Tibial artery (tissue), 4 donors: ENCODE measurements around the gene ENTPD2.

Experiments
- DNase-seq, 2 donors: peaks; one replicate each; pipeline ENCODE4 v3.0.0-alpha.2; 2019
- H3K27ac ChIP-seq, 2 donors: fragments of 200-600 bp; sonication (generic) in 1 of 2; 1 replicate in 1 of 2; 2 replicates in 1 of 2; pipeline ENCODE4 v1.5.1; 2018 to 2019; ENCODE audit warnings: mild to moderate bottlenecking in 1 of 2
- H3K27me3 ChIP-seq, 2 donors: fragments of 200-600 bp; sonication (generic) in 1 of 2; one replicate each; pipeline versions ENCODE4 v1.5.1 to v1.6.0; 2016 to 2019
- H3K36me3 ChIP-seq, 3 donors: fragments of 200-600 bp; sonication (generic) in 2 of 3; one replicate each; pipeline ENCODE4 v1.5.1; 2016 to 2019; ENCODE audit warnings: mild to moderate bottlenecking in 2 of 3
- H3K4me1 ChIP-seq, 4 donors: fragments of 200-600 bp; sonication (generic) in 2 of 4; 1 replicate in 3 of 4; 2 replicates in 1 of 4; pipeline ENCODE4 v1.5.1; 2016 to 2019
- H3K4me3 ChIP-seq, 2 donors: fragments of 200-600 bp; sonication (generic) in 1 of 2; 1 replicate in 1 of 2; 2 replicates in 1 of 2; pipeline ENCODE4 v1.5.1; 2018 to 2019; ENCODE audit warnings: mild to moderate bottlenecking in 2 of 2
- H3K9me3 ChIP-seq, 3 donors: fragments of 200-600 bp; sonication (generic) in 1 of 3; one replicate each; pipeline ENCODE4 v1.5.1; 2016 to 2019
- intact Hi-C: fragments of 100-400 bp; cut with DNase I; formaldehyde crosslinking; loops from one replicate; pipeline ENCODE4 v1.15.0; 2023; ENCODE audit warnings: low total_unique reads
- TF ChIP-seq, protein P1 (sequence below), 2 experiments: fragments of 200-600 bp in 1 of 2; fragments of 450-650 bp in 1 of 2; IDR thresholded peaks; one replicate each; pipeline ENCODE4 v1.5.1; 2017 to 2019; ENCODE audit warnings: antibody characterized with exemption in 2 of 2, mild to moderate bottlenecking in 1 of 2, moderate library complexity in 1 of 2

The ENTPD2 gene

DNA sequence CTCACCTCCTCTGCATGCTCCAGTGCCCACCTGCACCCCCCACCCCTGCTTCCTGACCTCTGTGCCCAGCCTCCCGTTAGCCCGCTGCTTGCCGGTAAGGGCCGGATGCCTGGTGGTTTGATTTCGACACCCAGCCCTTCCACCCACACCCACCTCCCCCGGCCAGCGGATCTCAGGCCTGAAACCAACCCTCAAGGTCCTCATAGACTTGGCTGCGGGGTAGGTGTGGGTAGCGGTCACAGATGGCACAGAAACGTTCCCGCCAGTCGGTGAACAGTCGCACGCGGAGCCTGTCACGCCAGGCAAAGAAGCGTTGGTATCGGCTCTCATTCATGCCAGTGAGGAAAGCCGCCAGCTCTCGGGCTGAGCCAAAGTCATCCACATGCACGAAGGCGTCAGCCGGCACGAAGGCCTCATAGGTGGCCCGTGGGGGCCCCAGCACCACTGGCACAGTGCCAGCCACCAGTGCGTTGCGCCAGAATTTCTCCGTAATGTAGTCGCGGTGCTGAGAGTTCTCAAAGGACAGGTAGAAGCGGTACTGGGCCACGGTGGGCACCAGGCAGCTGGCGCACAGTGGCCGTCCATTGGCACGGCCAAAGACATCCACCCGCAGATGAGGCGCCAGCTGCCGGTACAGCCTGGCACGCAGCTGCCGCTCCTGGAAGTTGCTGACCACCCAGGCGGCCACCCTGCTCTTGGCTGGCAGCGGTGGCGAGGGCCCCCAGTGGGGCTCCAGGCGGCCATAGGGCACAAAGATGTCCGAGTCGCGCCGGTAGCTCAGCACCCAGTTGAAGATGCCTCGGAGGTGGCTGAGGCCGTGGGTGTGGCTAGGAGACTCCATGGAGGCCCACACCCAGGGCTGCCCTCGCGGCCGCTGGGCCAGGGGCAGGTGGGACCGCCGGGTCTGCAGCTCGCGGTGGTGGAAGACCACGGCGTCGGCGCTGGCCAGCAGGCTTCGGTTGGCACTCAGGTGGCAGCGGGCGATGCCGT lies 23.0 kb downstream of the ENTPD2 start:
- Histone ChIP-seq H3K27me3 (peaks cover 0 to 13% of the 10 kb centered on the region in 2 donors), H3K36me3 (no peaks in the 10 kb centered on the region), H3K27ac (no peak overlapping the region), H3K9me3 (no peaks in the 10 kb centered on the region), H3K4me3 (no peak overlapping the region), H3K4me1 (peaks cover 0 to 48% (median 34%) of the 10 kb centered on the region in 4 donors)
- TF ChIP-seq, protein P1, sequence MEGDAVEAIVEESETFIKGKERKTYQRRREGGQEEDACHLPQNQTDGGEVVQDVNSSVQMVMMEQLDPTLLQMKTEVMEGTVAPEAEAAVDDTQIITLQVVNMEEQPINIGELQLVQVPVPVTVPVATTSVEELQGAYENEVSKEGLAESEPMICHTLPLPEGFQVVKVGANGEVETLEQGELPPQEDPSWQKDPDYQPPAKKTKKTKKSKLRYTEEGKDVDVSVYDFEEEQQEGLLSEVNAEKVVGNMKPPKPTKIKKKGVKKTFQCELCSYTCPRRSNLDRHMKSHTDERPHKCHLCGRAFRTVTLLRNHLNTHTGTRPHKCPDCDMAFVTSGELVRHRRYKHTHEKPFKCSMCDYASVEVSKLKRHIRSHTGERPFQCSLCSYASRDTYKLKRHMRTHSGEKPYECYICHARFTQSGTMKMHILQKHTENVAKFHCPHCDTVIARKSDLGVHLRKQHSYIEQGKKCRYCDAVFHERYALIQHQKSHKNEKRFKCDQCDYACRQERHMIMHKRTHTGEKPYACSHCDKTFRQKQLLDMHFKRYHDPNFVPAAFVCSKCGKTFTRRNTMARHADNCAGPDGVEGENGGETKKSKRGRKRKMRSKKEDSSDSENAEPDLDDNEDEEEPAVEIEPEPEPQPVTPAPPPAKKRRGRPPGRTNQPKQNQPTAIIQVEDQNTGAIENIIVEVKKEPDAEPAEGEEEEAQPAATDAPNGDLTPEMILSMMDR (IDR thresholded peaks at IDR 0.05): no peak
- no peak for DNase-seq
- intact Hi-C loops: no loop called here

DNA sequence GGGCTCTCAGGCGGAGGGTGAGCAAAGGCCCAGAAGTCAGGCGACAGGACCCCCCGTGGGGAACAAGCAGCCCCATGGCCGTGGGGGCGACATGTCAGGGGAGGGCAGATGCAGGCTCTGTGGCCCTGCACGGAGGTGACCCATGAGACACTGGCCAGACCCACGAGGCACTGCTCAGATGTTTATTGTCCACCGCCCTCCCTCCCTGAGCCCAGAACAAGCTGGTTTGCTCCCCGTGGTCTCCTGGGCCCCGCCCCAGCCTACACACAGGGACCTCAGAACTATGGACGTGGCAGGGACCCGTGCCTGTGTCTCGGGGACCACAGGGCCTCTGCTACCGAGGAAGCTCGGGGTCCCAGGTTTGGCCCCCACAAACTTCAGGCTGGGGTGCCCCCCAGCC lies 23.9 kb downstream of the ENTPD2 start:
- no peak overlapping the region for H3K27ac ChIP-seq
- TF ChIP-seq, protein P1 (IDR thresholded peaks at IDR 0.05): no peak
- no peaks in the 10 kb centered on the region for H3K36me3 ChIP-seq
- H3K9me3 ChIP-seq: no peaks in the 10 kb centered on the region
- intact Hi-C loops: no loop called here
- H3K4me1 ChIP-seq: peaks cover 0 to 45% (median 31%) of the 10 kb centered on the region in 4 donors
- peaks cover 0 to 8% of the 10 kb centered on the region in 2 donors for H3K27me3 ChIP-seq
- H3K4me3 ChIP-seq: no peak overlapping the region
- no peak for DNase-seq

DNA sequence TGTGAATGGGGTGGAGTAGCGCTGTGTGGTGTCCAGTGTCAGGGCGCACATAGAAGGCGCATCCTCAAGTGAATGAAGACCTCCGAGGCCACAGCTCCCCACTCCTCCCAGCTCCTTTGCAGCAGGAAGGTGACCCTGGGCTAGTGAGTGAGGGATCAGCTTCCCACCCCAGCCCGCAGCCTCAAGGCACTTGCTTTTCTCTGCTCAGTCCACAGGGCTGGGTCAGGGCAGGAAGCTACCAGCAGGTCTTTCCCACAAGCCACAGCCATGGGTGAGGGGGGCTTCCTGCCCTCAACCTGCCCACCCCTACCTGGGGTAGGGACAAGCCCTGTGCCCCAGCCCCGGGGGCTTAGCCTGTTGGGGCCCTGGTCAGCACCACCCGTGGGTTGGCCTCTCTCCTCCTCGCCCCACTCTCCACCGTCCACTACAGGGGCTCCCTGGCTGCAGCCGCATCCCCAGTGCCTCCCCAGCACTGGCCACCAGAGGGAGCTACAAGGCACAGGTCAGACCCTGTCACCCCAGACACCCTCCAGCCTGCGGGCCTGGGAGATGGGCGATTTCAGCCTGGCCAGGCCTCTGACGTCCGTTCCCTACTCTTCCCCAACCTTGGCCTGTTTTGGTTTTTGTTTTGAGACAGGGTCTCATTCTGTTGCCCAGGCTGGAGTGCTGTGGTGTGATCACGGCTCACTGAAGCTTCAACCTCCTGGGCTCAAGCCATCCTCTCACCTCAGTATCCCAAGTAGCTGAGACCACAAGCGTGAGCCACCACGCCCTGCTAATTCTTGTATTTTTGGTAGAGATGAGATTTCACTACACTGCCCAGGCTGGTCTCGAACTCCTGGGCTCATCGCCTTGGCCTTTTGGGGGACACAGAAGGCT lies 24.6 kb downstream of the ENTPD2 start:
- Histone ChIP-seq H3K4me1 (peaks cover 0 to 38% (median 28%) of the 10 kb centered on the region in 4 donors), H3K36me3 (no peaks in the 10 kb centered on the region), H3K9me3 (no peaks in the 10 kb centered on the region), H3K27me3 (peaks cover 0 to under 1% of the 10 kb centered on the region in 2 donors), H3K4me3 (peak overlapping the region; percentile 57 to 60), H3K27ac (no peak overlapping the region)
- intact Hi-C loops: loop anchor here (5.0 kb wide), 2 partner anchors 77 to 187 kb away; partner anchors contain the start of genes AJM1 and LCN12
- TF ChIP-seq, protein P1 (IDR thresholded peaks at IDR 0.05): peak; percentile 75 to 85
- peak; percentile 68 to 82 for DNase-seq

DNA sequence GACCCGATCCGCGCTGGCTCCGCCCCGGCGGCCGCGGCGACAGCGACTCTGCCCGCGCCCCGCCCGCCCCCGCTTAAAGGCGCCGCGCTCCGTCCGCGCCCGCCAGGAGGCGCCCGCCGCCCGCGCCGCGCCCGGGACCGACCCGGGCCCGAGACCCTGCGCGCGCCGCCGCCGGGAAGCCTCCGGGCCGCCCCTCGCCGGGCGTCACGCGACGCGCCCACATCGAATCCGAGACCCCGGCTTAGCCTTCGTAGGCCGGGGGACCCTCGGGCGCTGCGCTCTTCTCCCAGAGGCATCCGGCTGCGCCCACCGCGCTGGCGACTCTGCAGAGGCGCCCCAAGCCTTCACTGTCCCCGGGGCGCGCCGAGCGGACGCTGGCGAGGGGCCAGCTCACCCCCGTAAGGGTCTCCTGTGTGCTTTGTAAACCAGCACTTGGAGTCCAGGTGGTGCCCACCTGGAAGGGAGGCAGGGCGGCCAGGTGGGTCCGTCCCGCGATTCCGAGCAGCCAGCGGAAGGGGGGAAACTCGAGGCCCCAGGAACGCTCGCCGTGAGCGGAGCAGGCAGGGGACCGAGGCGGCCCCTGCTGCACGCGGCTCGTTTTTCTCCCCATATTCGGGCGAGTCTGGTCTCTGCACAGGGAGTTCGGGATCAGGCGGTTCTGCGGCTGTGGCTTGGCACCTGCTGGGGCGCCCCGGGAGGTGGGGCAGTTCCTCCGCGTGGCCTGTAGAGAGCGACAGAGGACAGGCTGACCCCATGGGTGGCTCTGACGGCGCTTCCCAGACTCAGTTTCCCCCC lies 25.4 kb downstream of the ENTPD2 start:
- no peaks in the 10 kb centered on the region for H3K36me3 ChIP-seq
- H3K27ac ChIP-seq: peak overlapping the region; percentile 46 to 73
- no peaks in the 10 kb centered on the region for H3K27me3 ChIP-seq
- peaks cover 0 to 38% (median 28%) of the 10 kb centered on the region in 4 donors for H3K4me1 ChIP-seq
- intact Hi-C loops: loop anchor here (5.0 kb wide), 2 partner anchors 76 to 186 kb away; partner anchors contain the start of genes AJM1 and LCN12
- peak; percentile 47 to 79 for DNase-seq
- TF ChIP-seq, protein P1 (IDR thresholded peaks at IDR 0.05): peak; percentile 16 to 59
- peak overlapping the region; percentile 57 to 60 for H3K4me3 ChIP-seq
- H3K9me3 ChIP-seq: no peaks in the 10 kb centered on the region
